HL-60 (cell line): ENCODE data around the gene GSDMA.

ENCODE experiments used
- CTCF ChIP-seq: IDR thresholded peaks from one replicate; pipeline ENCODE4 v1.5.1; 2011; ENCODE audit warnings: low read length, control low read depth, inconsistent platforms; ENCODE audit not compliant: insufficient read depth
- POLR2AphosphoS5 ChIP-seq: IDR thresholded peaks from 2 replicates; pipeline ENCODE4 v1.6.1; 2012; ENCODE audit warnings: low read depth

- no peak for TF ChIP-seq POLR2AphosphoS5
- TF ChIP-seq CTCF = no peak
Observed at GRCh38 chr17:40023590-40024292, 60.9 kb downstream of the GSDMA start.
